Testis (tissue), 2 donors: ENCODE results near the gene POLN.

ENCODE experiments used
- CTCF ChIP-seq, 3 experiments: fragments of 450-650 bp in 2 of 3; fragments of 200-600 bp in 1 of 3; sonication (generic) in 1 of 3; IDR thresholded peaks; one replicate each; pipeline ENCODE4 v1.5.1; 2016 to 2019; ENCODE audit warnings: antibody characterized with exemption in 3 of 3, mild to moderate bottlenecking in 2 of 3, moderate library complexity in 1 of 3
- POLR2A ChIP-seq: fragments of 450-650 bp; IDR thresholded peaks from one replicate; pipeline ENCODE4 v1.6.1; 2017; ENCODE audit warnings: antibody characterized with exemption, mild to moderate bottlenecking, moderate library complexity

GRCh38 chr4:2259036-2259540 is 17.2 kb upstream of the POLN start:
- TF ChIP-seq CTCF (IDR thresholded peaks at IDR 0.05) (no peak), POLR2A (no peak)
